ENCODE data around the gene LIMS2.

LIMS2 gene

GRCh38 chr2:127688405-127688804, 13.1 kb upstream of the LIMS2 start:
- no peak for TF ChIP-seq CTCF (conservative IDR thresholded peaks at IDR 0.05; ENCODE audit: control insufficient read depth, insufficient read depth, low read depth, low read length)
- no peak overlapping the region for H3K4me3 ChIP-seq (ENCODE audit: control insufficient read depth, low read depth, low read length)
- DNase-seq (ENCODE audit: low read depth), result no peak

DNA sequence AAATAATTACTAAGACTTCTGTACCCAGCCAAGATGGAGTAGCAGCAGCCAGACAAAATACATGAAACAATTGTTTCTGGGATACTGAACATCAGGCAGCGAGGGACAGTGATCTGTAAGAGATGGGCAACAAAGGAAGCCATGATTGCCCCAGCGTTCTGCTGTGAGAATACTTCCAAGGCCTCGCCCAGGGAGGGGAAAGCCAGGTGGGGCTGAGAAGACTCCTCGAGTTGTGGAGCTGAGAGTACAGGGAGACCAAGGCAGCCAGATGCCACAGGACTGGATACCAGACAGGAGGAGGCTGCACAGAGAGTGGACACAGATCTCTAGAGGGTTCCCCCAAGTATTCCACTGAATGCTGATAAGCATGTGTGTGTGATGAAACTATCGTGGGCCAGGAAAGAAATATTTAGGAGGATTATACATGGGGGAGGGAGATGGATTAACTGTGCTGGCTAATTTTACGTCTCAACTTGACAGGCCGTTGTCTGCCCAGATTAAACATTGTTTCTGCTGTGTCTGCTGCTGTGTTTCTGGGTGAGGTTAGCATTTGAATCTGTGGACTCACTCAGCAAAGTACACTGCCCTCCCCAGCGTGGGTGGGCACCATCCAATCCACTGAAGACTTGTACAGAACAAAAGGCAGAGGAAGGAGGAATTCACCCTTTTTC, 10.2 kb upstream of the LIMS2 start:
- no peak overlapping the region for H3K4me3 ChIP-seq (ENCODE audit: control insufficient read depth, low read depth, low read length)
- no peak for DNase-seq (ENCODE audit: low read depth)
- no peak for TF ChIP-seq CTCF (conservative IDR thresholded peaks at IDR 0.05; ENCODE audit: control insufficient read depth, insufficient read depth, low read depth, low read length)

DNA sequence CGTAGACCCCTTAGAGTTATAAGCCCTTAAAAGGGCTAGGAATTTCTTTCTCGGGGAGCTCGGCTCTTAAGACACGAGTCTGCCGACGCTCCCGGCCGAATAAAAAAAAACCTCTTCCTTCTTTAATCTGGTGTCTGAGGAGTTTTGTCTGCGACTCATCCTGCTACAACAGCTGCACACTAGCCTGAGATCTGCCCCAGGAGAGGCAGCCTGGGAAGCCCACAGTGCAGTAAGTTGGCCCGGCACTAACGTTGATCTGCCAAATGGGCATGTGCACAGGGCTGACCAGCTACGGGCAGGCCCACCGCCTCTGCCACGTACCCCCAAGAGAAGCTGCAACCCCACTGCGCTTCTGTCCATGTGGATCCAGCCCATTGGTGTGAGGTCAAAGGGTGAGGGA, 8.4 kb upstream of the LIMS2 start:
- H3K4me3 ChIP-seq (ENCODE audit: control insufficient read depth, low read depth, low read length), result no peak overlapping the region
- TF ChIP-seq CTCF (conservative IDR thresholded peaks at IDR 0.05; ENCODE audit: control insufficient read depth, insufficient read depth, low read depth, low read length), result no peak
- no peak for DNase-seq (ENCODE audit: low read depth)

DNA sequence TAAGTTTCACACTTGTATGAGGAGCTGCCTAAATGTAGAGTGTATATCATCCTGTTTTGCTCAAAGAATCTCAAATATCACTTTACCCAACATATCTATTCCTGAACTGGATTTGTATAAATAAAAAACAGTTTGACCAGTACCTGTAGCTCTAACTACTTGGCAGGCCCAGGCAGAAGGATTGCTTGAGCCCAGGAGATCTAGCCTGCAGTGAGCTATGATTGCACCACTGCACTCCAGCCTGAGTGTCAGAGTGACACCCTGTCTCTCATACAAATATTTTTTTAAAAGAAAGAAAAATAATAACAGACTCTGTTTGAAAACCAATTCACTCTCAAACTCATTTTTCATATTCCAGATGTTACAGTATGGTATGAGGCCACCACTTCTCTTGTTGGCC, 7.7 kb upstream of the LIMS2 start:
- DNase-seq (ENCODE audit: low read depth), result no peak
- no peak for TF ChIP-seq CTCF (conservative IDR thresholded peaks at IDR 0.05; ENCODE audit: control insufficient read depth, insufficient read depth, low read depth, low read length)
- no peak overlapping the region for H3K4me3 ChIP-seq (ENCODE audit: control insufficient read depth, low read depth, low read length)

DNA sequence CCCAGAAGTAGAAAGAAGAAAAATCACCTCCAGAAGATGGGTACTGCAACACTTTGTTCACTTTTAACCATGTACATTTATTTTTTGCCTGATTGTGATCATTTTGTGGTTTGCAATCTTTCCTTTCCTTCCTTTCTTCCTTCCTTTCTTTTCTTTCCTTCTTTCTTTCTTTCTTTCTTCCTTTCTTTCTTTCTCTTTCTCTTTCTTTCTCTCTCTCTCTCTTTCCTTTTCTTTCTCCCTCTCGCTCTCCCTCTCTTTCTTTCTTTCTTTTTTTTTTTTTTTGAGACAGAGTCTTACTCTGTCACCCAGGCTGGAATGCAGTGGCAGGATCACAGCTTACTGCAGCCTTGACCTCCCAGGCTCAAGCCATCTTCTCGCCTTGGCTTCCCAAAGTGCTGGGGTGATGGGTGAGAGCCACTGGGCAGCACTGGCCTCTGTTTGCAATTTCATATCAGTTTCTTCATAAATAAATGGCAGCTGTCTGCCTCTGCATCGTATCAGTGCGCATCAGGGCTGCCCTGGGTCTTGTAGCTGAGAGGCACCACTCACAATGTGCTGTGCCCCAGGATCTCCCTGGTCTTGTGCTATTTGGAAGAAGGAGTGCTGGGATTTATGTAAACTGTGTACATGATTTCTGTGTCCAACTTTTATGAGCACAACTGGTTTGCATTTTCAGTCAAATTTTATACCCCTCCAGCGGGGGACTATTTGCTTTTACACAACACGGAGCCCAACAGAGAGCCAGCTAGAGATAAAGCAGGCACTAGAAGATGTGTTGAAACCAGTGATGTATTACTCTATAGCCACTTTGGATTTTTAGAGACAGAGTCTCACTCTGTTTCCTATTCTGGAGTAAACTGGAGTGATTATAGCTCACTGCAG, 6.9 kb upstream of the LIMS2 start:
- DNase-seq (ENCODE audit: low read depth), result no peak
- no peak for TF ChIP-seq CTCF (conservative IDR thresholded peaks at IDR 0.05; ENCODE audit: control insufficient read depth, insufficient read depth, low read depth, low read length)
- no peak overlapping the region for H3K4me3 ChIP-seq (ENCODE audit: control insufficient read depth, low read depth, low read length)

GRCh38 chr2:127681288-127681804, 6.0 kb upstream of the LIMS2 start:
- TF ChIP-seq CTCF (conservative IDR thresholded peaks at IDR 0.05; ENCODE audit: control insufficient read depth, insufficient read depth, low read depth, low read length), result no peak
- DNase-seq (ENCODE audit: low read depth), result no peak
- H3K4me3 ChIP-seq (ENCODE audit: control insufficient read depth, low read depth, low read length), result no peak overlapping the region
